HPDE6-E6E7 (cell line): ENCODE results near the gene ZNF569.
"Not testable (repeated sequence)": the region's sequence is repeated elsewhere in the genome, so short reads cannot be mapped to it uniquely, and the experiment has no call there.

Experiments
- DNase-seq: peaks from one replicate; pipeline ENCODE4 v3.0.0; 2011; ENCODE audit warnings: missing footprints; ENCODE audit errors: extremely low spot score

ZNF569 gene

DNA sequence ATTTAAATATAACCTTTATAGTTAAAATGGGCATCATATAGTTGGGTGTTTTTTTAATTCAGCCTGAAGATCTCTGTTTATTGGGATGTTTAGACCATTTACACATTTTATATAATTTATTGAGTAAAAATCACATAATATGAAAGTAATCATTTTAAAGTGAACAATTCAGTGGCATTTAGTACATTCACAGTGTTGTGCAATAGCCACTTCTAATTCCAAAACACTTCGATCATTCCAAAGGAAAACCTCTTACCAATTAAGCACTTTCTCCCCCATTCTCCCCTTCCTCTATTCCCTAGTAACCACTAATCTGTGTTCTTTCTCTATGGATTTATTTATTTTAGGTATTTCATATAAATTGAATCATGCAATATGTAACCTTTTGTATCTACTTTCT, 66.2 kb downstream of the ZNF569 start:
- DNase-seq = no peak

DNA sequence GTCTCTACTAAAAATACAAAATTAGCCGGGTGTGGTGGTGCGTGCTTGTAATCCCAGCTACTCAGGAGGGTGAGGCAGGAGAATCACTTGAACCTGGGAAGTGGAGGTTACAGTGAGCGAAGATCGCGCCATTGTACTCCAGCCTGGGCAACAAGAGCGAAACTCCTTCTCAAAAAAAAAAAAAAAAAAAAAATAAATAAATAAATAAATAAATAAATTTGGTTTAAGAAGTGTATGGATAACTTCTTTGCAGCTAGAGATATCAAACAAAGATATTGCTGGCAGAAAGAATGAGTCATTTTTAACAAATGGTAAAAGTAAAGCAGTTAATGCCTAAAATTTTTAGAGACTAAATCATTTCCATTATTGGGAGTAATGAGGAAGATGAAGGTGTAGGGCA, 75.8 kb downstream of the ZNF569 start:
- DNase-seq = not testable (repeated sequence)

DNA sequence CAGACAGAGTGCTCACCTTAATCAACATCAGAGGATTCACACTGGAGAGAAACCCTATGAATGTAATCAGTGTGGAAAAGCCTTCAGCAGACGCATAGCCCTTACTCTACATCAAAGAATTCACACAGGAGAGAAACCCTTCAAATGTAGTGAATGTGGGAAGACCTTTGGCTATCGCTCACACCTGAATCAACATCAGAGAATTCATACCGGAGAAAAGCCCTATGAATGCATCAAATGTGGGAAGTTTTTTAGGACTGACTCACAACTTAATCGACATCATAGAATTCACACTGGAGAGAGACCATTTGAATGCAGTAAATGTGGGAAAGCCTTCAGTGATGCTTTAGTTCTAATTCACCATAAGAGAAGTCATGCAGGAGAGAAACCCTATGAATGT, 78.0 kb downstream of the ZNF569 start:
- DNase-seq = no peak

DNA sequence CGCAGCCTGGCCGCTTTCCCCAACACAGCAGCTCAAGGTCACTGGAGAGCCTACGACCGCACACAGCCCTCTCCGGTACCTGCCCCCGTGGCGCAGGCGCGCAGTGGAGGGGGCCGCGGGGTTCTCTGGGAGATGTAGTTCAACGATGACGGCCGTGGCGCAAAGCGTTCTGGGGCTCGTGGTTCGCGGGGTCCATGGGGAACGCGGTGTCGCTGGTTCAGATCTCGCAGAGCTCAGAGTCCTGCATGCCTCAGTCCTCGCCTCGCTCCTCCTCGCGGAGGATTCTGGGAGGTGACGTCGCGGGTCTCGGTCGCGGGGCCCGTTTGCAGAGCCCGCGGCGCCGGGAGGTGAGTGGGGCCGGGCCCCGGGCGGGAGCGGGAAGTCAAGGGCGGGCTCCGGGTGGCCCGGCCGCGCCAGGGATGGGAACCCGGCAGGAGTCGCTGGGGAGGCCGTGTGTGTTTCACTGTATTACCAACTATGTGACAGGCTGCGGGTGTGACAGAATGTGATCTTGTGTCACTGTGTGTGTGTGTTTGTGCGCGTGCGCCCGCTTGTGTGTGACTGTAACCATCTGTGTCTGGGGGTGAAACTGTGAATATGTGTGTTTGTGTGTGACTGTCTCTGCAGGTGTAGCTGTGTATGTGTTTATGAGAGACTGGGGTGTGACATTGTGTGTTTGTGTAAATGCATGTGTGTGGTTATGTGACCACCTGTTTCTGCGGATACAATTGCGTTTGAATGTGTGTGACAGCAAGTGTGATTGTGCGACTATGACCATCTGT, 96.2 kb downstream of the ZNF569 start, which contains the start of gene ZNF527:
Gene ZNF527 (plus strand): TSS at position 220 of the 782 bp plus-strand sequence. CDS start 3,100 bp downstream, outside the sequence.
- DNase-seq = peak; percentile 95

DNA sequence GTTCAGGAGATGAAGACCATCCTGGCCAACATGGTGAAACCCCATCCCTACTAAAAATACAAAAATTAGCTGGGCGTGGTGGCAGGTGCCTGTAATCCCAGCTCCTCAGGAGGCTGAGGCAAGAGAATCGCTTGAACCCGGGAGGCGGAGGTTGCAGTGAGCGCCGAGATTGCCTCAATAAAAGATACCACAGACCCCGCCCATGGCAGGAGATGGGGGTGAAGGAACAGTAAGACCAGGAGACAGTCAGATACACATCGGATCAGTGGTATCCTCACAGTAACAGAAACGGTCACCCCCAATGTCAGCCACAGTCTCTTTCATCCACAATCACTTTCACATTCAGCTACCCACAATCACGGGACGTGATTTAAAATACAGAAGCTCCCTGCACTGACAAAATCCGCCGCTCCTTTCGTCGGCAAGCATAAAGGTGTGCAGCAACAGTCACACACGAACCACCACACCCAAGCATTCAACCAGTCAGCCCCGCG, 96.8 kb downstream of the ZNF569 start:
- DNase-seq = not testable (repeated sequence)

DNA sequence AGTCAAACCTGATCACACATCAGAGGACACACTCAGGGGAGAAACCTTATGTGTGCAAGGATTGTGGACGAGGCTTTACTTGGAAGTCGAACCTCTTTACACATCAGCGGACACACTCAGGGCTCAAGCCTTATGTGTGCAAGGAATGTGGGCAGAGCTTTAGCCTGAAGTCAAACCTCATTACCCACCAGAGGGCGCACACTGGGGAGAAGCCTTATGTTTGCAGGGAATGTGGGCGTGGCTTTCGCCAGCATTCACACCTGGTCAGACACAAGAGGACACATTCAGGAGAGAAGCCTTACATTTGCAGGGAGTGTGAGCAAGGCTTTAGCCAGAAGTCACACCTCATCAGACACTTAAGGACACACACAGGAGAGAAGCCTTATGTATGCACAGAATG, 104.5 kb downstream of the ZNF569 start:
- no peak for DNase-seq

DNA sequence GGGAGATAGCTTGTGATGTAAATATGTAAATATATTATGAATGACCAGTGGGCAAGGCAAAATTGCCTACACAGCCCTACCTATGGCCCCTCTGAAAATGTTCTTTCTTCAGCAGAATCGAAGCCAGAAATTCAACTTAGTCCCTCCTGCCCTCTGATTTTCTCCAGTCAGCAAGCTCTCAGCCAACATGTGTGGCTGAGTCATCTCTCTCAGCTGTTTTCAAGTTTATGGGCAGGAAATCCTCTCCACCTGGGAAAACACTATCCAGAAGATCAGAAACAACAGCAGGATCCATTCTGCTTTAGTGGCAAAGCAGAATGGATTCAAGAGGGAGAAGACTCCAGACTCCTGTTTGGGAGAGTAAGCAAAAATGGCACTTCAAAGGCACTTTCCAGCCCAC, 105.2 kb downstream of the ZNF569 start:
- no peak for DNase-seq
